ENCODE data around the gene DNAH17.

DNA sequence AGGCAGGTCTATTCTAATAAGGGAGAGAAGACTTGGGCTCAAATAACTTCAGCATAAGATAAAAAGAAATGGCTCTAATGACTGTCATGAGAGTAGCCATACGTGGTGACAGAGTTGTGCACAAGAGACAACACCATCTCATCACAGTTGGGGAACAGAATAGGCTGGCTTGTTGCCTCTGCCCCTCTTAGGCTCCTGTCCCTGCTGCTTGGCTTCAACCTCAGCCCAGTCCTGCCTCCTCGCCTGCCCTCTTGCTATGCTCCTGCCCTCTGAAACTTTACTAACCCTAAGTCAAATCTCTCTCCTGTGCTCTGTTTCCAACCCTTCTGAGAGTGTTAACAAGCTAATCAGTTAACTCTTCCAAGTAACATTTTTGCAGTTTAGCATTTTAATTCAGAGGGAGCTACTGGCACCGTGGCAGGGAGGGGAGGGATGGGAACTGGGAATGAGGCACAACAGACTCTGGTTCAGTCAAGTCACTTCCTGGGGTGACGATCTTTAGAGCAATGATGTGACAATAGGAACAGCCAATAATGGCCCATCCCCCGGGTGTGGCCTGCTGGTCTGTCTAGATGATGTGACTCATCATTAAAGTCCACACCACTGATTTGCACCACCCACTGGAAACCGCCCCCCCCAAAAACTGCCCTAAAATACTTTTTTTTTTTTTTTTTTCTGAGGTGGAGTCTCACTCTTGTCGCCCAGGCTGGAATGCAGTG is 35.5 kb downstream of the DNAH17 start:
- TF ChIP-seq, protein P1, sequence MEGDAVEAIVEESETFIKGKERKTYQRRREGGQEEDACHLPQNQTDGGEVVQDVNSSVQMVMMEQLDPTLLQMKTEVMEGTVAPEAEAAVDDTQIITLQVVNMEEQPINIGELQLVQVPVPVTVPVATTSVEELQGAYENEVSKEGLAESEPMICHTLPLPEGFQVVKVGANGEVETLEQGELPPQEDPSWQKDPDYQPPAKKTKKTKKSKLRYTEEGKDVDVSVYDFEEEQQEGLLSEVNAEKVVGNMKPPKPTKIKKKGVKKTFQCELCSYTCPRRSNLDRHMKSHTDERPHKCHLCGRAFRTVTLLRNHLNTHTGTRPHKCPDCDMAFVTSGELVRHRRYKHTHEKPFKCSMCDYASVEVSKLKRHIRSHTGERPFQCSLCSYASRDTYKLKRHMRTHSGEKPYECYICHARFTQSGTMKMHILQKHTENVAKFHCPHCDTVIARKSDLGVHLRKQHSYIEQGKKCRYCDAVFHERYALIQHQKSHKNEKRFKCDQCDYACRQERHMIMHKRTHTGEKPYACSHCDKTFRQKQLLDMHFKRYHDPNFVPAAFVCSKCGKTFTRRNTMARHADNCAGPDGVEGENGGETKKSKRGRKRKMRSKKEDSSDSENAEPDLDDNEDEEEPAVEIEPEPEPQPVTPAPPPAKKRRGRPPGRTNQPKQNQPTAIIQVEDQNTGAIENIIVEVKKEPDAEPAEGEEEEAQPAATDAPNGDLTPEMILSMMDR (IDR thresholded peaks at IDR 0.05): no peak
- no peak for TF ChIP-seq POLR2A (IDR thresholded peaks at IDR 0.05)
